ENCODE data around the gene C22orf15. TPM values are rescaled to one million over a fixed set of nuclear protein-coding genes. Genes with fewer than 3 reads are reported as not detected.

The C22orf15 gene
- total RNA-seq, 1 experiment from 2014 or later = not detected

DNA sequence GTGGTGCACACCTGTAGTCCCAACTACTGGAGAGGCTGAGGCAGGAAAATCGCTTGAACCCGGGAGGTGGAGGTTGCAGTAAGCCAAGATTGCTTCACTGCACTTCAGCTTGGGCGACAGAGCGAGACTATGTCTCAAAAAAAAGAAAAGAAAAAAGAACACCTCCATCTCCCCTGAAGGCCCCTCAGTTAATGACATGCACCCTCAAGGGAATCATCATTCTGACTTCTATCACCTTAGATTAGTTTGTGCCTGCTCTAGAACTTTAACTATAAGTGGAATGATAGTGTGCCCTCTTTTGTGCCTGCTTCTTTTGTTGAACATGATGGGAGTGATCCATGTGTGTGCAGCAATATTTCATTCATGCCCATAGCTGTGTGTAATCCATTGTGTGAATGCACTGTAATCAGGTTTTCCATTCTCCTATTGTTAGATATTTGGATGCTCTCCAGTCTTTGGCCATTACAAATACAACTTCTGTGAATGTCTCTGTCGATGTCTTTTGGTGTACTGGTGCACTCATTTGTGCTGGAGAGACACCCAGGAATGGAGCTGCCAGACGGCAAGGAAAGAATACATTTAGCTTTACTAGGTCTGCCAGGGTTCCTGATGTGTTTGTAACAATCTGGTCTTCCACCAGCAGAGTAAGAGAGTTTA lies 7.7 kb upstream of the C22orf15 start:
- no peaks in the 10 kb centered on the region for H3K9me3 ChIP-seq (replicated peaks)
- H3K27ac ChIP-seq = no peak overlapping the region
- no peaks in the 10 kb centered on the region for H3K36me3 ChIP-seq
- H3K4me1 ChIP-seq = peaks cover 4% of the 10 kb centered on the region; the same call in 1 of the 2 replicates
- H3K27me3 ChIP-seq = no peaks in the 10 kb centered on the region
- no peak for DNase-seq
- no peak overlapping the region for H3K4me3 ChIP-seq

DNA sequence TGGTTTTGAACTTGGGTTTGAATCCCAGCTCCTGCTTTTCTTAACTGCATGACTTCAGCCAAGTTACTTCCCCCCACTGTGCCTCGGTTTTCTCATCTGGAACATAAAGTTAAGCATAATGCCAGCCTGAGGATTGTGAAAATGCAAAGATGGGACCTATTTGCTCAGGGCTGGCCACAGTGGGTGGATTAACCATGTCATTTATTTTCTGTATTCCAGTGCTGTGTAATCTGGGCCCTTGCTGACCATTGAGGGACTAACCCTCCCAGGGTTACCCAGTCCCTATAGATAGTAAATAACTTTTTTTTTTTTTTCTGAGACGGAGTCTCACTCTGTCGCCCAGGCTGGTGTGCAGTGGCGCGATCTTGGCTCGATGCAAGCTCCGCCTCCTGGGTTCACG lies 7.1 kb upstream of the C22orf15 start:
- Histone ChIP-seq H3K9me3 (replicated peaks) (no peaks in the 10 kb centered on the region), H3K4me1 (no peaks in the 10 kb centered on the region; the same call in 1 of the 2 replicates), H3K4me3 (no peak overlapping the region), H3K27ac (no peak overlapping the region), H3K36me3 (no peaks in the 10 kb centered on the region), H3K27me3 (no peaks in the 10 kb centered on the region)
- no peak for DNase-seq

DNA sequence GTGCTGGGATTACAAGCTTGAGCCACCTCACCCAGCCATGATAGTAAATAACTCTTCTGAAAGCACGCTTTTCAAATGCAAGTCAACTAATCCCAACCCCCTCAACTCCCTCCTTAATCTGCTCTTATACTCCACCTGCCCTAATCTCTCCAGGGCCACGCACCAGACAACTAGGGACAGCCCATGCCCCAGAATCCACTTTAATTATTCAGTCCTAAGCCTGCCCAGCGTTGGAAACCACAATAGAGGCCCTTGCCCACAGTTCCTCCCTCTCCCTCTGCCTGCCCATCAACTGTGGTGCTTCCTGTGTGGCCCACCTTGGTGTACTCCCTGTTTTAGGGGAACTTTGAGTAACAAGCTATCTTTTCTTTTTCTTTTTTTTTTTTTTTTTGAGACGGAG lies 5.9 kb upstream of the C22orf15 start:
- Histone ChIP-seq H3K27me3 (no peaks in the 10 kb centered on the region), H3K4me3 (no peak overlapping the region), H3K9me3 (replicated peaks) (no peaks in the 10 kb centered on the region), H3K4me1 (no peaks in the 10 kb centered on the region), H3K27ac (no peak overlapping the region), H3K36me3 (no peaks in the 10 kb centered on the region)
- DNase-seq = no peak

DNA sequence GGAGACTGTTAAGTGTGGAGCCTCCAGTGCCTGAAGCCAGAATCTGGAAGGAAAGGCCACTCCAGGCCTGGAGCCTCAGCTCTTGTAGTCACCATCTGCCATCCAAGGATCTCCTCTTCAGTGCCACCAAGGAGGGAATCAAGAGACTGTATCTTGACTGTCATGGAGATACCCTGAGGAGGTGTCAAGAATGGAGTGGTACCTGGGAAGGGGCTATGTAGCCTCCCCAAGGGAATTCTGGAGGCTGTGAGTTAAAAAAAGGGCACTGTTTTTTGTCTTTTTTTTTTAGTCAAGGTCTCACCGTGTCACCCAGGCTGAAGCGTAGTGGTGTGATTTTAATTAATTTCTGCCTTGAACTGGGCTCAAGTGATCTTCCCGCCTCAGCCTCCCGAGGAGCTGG lies 3.2 kb upstream of the C22orf15 start:
- H3K27ac ChIP-seq = no peak overlapping the region
- H3K36me3 ChIP-seq = no peaks in the 10 kb centered on the region
- no peak for DNase-seq
- peaks cover 8% of the 10 kb centered on the region; the same call in 1 of the 2 replicates for H3K4me1 ChIP-seq
- H3K9me3 ChIP-seq (replicated peaks) = no peaks in the 10 kb centered on the region
- H3K27me3 ChIP-seq = no peaks in the 10 kb centered on the region
- no peak overlapping the region for H3K4me3 ChIP-seq

DNA sequence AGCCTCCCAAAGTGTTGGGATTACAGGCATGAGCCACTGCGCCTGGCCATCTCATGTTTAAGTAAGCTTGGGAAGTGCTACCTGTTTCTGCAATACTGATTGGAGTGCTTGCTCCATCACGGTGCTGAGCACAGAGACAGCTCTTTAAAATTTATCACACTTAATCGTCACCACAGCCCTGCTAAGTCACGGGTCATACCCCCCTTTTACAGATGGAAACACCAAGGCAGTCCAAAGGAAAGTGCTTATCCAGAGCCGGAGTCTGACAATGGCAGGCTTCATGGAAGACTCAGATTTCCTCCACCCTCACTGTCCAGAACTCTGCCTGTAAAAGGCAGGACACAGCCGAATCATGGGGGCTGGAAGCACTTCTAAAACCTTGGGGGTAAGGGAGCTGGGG lies 2.7 kb upstream of the C22orf15 start:
- H3K9me3 ChIP-seq (replicated peaks) = no peaks in the 10 kb centered on the region
- H3K4me1 ChIP-seq = peaks cover 8% of the 10 kb centered on the region; the same call in 1 of the 2 replicates
- no peak for DNase-seq
- no peaks in the 10 kb centered on the region for H3K36me3 ChIP-seq
- no peaks in the 10 kb centered on the region for H3K27me3 ChIP-seq
- H3K4me3 ChIP-seq = no peak overlapping the region
- H3K27ac ChIP-seq = no peak overlapping the region

DNA sequence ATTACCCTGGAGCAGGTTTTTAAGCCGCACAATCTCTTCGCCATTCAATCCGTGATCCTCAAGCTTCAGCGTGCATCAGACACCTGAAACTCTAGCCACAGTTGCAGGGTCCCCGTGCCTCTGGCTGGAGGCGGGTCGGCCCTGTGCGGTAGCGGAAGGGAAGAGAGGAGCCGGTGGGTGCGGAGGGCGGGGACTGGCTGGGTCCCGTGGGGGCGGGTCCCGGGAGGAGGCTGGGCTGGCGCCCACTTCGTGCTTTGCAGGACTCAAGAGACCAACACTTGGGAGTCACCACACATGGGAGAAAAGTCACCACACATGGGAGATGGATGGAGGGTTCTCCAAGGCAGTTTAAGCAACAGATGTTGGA lies 772 bp downstream of the C22orf15 start:
- Histone ChIP-seq H3K27me3 (no peaks in the 10 kb centered on the region), H3K36me3 (no peaks in the 10 kb centered on the region), H3K4me1 (peaks cover 8% of the 10 kb centered on the region; the same call in 1 of the 2 replicates), H3K4me3 (no peak overlapping the region), H3K9me3 (replicated peaks) (no peaks in the 10 kb centered on the region), H3K27ac (no peak overlapping the region)
- DNase-seq = no peak

DNA sequence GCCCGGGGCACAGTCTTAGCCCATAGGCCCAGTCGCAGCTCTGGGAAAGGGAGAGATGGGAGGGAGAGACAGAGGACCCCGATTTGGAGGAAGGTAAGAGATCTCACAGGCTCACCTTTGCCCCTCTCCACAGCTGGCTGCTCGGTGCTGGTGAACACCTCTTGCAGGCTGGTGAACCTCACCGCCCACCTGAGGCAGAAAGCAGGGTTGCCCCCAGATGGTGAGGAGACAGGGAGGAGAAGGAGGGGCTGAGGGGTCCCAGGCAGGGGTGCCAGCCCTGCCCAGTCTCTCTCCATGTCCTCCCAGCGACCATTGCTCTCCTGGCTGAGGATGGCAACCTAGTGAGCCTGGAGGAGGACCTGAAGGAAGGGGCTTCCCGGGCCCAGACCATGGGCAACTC lies 1.2 kb downstream of the C22orf15 start:
- no peak for DNase-seq
- Histone ChIP-seq H3K9me3 (replicated peaks) (no peaks in the 10 kb centered on the region), H3K27me3 (no peaks in the 10 kb centered on the region), H3K27ac (no peak overlapping the region), H3K36me3 (no peaks in the 10 kb centered on the region), H3K4me1 (peaks cover 10% of the 10 kb centered on the region; the same call in 1 of the 2 replicates), H3K4me3 (no peak overlapping the region)

DNA sequence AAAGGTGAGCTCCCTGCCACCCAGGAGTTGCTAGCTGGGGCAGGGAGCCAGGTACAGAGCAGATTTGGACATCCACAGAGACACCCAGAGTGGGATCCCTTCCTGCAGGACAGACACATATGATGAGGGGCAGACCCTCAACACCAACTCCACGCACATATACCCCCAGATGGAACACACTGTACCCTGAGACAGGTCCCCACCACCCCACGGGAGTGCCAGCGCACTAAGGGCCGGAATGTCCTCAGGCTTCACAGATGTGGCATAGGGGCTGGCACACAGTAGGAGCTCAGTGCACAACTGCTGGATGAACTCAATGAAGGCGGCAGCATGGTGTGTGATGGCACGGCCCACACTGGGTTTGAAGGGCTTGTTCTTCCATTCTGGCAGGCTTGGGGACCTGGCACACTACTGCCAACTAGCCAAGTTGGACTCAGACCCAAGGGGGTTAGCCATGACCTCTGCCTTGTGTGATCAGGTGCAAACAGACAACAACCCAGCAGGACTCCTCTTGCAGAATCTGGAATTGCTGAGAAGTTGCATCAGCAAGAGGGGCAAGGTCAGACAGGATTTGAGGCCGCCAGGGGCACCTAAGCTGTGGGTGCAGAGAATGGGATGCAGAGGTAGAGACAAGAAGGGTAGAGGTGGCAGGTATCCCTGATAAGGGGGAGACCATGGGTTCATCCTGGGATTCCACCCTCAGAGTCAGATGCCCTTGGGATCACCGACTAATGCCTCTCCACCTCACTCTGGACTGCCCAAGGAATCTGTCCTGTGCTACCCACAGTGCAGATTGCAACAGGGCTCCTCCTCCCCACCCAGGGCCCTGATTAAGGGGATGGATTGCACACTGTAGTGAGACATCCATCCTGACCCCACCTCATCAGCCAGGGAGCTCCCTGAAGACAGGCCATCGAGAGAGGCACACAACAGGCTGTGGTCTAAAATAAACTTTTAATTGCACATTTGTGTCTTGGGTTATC lies 2.4 kb downstream of the C22orf15 start:
- Histone ChIP-seq H3K27ac (no peak overlapping the region), H3K4me1 (peaks cover 22% of the 10 kb centered on the region), H3K27me3 (no peaks in the 10 kb centered on the region), H3K4me3 (no peak overlapping the region), H3K9me3 (replicated peaks) (no peaks in the 10 kb centered on the region), H3K36me3 (no peaks in the 10 kb centered on the region)
- DNase-seq = no peak

DNA sequence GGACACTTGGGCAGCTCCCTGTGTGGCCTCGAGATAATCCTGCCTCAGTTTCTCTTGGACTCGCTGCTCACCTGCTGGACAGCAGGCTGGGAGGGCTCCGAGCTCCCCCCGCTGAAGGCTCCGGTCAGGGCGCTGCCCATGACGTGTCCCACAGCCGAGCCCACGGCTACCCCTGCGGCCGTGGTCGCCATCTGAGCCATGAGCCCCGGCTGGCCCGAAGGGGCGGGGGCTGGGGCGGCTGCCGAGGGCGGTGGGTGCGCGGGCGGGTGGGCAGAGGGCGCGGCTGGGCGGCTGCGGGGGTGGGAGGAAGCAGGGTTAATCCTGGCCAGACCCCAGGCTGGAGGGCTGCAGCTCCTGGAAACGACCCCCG lies 4.5 kb downstream of the C22orf15 start:
- H3K4me3 ChIP-seq = peak overlapping the region; percentile 72

DNA sequence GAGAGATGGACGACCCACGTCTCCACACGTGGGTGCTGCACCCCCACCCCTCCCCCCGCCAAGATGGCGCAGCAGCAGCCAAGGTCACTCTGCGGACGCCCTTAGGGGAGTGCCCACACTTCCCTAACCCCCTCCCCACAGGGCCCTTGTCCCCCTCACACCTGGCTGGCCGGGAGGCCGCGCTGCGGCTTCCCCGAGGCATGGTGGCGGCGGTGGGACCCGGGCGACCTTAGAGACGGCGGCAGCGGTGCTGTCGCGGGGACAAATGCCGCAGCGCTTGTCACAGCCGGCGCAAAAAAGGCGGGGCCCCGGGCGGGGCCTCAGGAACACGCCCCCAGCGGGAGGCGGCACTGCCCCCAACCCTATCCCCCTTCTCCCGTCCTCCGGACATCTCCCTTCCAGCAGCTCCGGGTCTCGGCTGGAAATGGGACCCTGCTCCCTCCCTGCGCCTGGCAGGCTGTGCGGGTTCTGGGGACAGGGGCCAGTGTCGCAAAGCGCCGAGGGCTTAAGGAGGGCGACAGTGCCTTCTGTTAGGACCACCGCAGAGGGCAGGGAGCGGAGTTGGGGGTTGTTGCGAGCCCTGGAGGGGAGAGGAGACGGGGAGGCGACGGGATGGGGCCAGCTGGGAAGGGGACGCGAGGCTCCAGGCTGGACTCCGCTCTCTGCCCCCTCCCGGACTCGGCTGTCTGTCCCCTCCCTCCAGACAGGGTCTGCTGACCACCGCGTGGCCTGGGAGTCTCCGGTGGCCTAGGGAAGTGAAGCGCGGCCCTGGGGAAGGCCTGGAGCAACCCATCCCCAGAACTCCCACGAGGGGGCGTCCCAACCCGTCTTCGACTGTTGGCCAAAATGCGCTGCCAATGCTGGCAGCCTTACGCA lies 5.1 kb downstream of the C22orf15 start, which contains the start of gene CHCHD10:
Gene CHCHD10, minus strand, starts transcription at position 300 of the 876 bp plus-strand sequence. Its CDS starts 98 bp downstream, at position 202.
- H3K27ac ChIP-seq = peak within 1 kb of the TSS; percentile 81
- DNase-seq = peak; percentile 70 to 79
- H3K4me1 ChIP-seq = peaks cover 27% of the 10 kb centered on the region
- H3K4me3 ChIP-seq = peak within 1 kb of the TSS; percentile 72
- no peaks in the 10 kb centered on the region for H3K27me3 ChIP-seq
- no peaks in the 10 kb centered on the region for H3K9me3 ChIP-seq (replicated peaks)
- H3K36me3 ChIP-seq = no peaks in the 10 kb centered on the region

More for the DNA sequence above, 4.5 kb downstream of the C22orf15 start:
- H3K27me3 ChIP-seq = no peaks in the 10 kb centered on the region
- DNase-seq = no peak
- H3K36me3 ChIP-seq = no peaks in the 10 kb centered on the region
- H3K4me1 ChIP-seq = peaks cover 32% of the 10 kb centered on the region
- H3K9me3 ChIP-seq (replicated peaks) = no peaks in the 10 kb centered on the region
- H3K27ac ChIP-seq = peak overlapping the region; percentile 81

DNA sequence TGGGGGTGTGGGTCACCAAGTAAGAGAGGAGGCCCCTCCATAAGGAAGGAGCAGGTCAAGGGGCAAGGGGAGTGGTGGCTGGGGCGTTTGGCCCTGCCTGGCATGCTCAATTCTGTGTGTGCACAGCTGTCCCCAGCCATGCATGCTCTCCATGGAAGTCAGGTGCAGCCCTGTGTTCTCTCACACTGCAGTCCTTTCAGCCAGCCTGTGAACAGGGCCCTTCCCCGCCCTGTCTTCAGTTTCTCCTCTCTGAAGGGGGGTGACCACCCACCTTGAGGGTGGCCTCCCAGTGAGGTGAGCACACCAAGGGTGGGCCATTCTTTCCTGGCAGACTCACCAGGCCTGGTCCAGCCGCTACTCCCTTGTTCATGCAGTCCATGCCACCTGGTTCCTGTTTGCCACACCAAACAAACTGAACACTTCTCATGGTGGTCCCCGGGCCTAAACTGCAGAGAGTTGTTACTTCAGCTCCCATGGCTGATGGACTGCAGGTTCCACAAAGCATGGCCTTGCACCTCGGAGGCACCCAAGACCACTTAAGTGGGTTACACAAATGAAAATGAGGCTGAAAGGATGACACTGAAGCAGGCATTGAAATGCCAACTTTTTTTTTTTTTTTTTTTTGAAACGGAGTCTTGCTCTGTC lies 6.7 kb downstream of the C22orf15 start:
- no peaks in the 10 kb centered on the region for H3K36me3 ChIP-seq
- peak overlapping the region; percentile 81; the same call in 1 of the 2 replicates for H3K27ac ChIP-seq
- no peaks in the 10 kb centered on the region for H3K9me3 ChIP-seq (replicated peaks)
- no peak overlapping the region for H3K4me3 ChIP-seq
- peaks cover 38% of the 10 kb centered on the region for H3K4me1 ChIP-seq
- peak; percentile 88 to 90 for DNase-seq
- no peaks in the 10 kb centered on the region for H3K27me3 ChIP-seq

DNA sequence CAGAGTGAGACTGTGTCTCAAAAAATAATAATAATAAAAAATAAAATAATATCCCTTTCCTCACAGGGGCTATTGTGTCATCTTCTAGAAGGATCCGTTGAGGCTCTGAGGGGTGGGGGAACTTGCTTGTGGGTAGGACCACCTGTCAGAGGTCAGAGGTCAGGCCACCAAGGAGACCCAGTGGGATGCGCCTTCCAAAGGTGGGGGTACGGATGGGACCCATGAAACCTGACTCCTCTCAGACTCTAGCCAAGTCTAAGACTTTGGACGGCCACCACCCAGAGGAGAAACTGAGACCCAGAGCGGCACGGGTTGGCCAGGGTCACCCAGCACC lies 9.5 kb downstream of the C22orf15 start:
- Histone ChIP-seq H3K9me3 (replicated peaks) (no peaks in the 10 kb centered on the region), H3K4me1 (peaks cover 58% of the 10 kb centered on the region), H3K27ac (no peak overlapping the region), H3K4me3 (peak overlapping the region; percentile 35), H3K36me3 (no peaks in the 10 kb centered on the region), H3K27me3 (no peaks in the 10 kb centered on the region)
- DNase-seq = no peak

DNA sequence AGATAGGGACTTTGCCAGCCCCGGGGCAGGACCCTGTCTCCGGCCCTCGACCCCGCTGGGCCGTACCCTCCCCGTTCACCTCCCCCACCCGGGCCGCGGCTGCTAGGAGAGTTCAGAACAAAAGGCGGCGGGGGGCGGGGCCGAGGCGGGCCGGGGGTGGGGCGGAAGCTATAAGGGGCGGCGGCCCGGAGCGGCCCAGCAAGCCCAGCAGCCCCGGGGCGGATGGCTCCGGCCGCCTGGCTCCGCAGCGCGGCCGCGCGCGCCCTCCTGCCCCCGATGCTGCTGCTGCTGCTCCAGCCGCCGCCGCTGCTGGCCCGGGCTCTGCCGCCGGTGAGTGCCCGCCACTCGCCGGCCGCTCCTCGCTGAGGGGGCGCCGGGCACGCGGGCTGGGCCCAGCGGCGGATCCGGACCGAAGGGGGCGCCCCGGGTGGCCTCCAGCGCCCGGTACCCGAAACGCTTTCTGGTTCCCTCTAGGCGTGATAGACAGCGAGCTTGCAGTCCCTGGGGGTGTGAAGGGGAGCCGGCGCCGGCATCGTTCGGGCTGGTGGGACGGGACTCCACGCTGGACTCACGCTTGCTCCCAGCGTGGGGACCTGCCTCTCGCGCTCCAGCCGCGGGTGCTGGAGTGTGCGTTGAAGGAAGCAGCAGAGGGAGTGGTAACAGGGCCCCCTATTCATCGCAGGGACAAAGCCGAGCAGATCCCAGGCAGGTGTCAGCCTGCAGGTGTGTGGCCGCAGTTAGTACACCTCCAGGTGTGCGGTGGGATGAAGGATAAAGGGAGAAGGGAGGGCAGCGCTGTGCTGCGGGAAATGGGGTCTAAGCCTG lies 10.1 kb downstream of the C22orf15 start, which contains the start of gene MMP11:
Gene MMP11, plus strand, starts transcription at position 201 of the 825 bp plus-strand sequence. Its CDS starts 22 bp downstream, at position 223.
- H3K9me3 ChIP-seq (replicated peaks) = no peaks in the 10 kb centered on the region
- H3K36me3 ChIP-seq = no peaks in the 10 kb centered on the region
- H3K4me3 ChIP-seq = peak within 1 kb of the TSS; percentile 48
- peaks cover 62% of the 10 kb centered on the region for H3K4me1 ChIP-seq
- no peak within 1 kb of the TSS for H3K27ac ChIP-seq
- H3K27me3 ChIP-seq = no peaks in the 10 kb centered on the region
- DNase-seq = peak; percentile 37 to 52
